Ureter (tissue), 1 donor: ENCODE measurements around the gene HSF2BP. TPM values are rescaled to one million over a fixed set of nuclear protein-coding genes. Genes with fewer than 3 reads are reported as not detected.

Experiments used
- total RNA-seq: library from RNA; stranded (reverse); gene quantifications from one replicate; pipeline ENCODE4 v1.2.4, GENCODE V29; 2023
- donor health status: DM: yes; HTN: yes; CAD: no.

Gene HSF2BP
- total RNA-seq, 1 donor from 2014 or later, result 2.0 TPM

Other genes starting within 250 kb of the HSF2BP start
- 29.2 TPM for gene SIK1, start 232.4 kb downstream of the HSF2BP start, total RNA-seq
- 22.5 TPM for gene RRP1B, start 72 bp upstream of the HSF2BP start, total RNA-seq
- 137 TPM for gene PDXK, start 59.6 kb upstream of the HSF2BP start, total RNA-seq
- gene CSTB, start 116.8 kb upstream of the HSF2BP start, total RNA-seq, result 181 TPM
- gene RRP1, start 130.1 kb upstream of the HSF2BP start, total RNA-seq, result 32.0 TPM
- gene AGPAT3, start 205.7 kb upstream of the HSF2BP start, total RNA-seq, result 84.7 TPM